HG03095 (cell line): ENCODE results near the gene CCDC148.

Experiments
- ATAC-seq: cut with Tn5 transposase; IDR thresholded peaks from one replicate; pipeline ENCODE4 v1.9.1; 2021; ENCODE audit warnings: moderate library complexity; ENCODE audit not compliant: unreplicated experiment

The CCDC148 gene

GRCh38 chr2:158182676-158183295, 273.8 kb downstream of the CCDC148 start:
- ATAC-seq: no peak

DNA sequence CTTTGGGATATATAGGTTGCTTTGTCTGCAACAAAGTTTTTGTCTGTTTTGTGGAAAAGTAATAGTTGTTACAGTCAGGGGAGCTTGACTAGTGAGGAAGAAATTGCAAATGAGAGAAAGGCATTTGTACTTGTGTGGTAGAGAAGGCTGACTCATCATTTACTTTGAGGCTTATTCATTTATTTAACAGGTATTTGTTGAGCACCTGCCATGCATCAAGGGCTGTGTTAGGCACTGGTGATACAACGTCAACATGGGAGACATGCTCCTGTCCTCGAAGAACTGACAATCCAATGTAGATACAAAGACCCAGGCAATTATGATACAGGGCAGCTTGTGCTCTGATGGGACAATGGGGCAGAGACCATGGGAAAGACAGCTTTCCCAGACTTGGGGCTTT, 275.4 kb downstream of the CCDC148 start:
- no peak for ATAC-seq

DNA sequence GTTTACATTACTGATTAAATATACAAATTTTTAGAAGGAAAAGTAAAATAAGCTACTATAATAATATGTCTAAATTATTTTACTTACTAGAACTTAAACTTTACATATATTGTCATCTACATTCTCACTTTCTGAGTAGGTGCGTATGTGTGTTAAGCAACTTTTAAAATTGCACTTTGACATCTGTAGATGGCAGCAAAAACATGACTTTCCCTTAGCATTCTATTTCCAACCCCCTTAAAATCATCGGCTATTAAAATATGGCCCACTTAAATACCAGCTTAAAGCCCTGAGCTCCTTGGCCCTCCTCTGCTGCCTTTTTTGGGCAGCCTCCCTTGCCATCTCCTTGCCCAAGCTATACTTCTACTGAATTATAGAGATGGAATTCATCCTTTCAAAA, 276.9 kb downstream of the CCDC148 start:
- ATAC-seq: no peak

DNA sequence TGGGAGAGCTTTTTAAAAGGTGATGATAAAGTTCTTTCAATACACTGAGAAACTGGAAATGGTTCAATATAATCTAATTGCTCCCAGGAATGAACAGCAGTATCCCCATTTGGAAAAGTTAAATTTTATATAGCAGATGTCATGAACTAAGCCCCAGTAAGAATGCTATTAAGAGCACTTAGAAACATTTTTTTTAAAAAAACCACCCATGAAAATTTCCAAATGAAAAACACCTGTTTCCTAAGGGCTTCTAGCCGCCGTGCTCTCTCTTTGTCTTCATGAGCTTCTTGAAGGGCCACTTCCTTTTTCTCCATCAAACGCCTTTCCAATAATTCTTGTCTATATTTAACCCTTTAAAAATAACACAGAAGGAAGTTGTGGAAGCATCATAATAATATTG, 277.9 kb downstream of the CCDC148 start:
- no peak for ATAC-seq

DNA sequence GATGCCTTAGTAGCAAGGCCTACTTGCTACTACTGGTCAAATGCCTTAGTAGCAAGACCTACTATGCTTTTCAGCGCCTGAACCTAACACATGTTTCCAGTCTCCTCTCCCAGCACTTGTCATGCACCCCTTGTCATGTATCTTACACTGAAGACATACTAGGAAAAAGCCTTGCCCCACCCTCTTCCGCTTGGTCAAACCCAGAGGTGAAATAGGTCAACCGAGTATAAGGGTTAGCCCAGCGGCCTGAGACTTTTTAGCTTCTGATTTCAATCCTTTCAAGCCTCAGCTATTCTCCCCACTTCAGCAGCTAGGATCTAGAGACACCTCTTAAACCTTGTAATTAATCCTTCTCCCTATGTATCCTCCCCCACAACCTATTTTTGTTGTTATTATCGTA, 281.6 kb downstream of the CCDC148 start:
- no peak for ATAC-seq

- no peak for ATAC-seq
Measured at GRCh38 chr2:158174495-158174894, 282.1 kb downstream of the CCDC148 start.

DNA sequence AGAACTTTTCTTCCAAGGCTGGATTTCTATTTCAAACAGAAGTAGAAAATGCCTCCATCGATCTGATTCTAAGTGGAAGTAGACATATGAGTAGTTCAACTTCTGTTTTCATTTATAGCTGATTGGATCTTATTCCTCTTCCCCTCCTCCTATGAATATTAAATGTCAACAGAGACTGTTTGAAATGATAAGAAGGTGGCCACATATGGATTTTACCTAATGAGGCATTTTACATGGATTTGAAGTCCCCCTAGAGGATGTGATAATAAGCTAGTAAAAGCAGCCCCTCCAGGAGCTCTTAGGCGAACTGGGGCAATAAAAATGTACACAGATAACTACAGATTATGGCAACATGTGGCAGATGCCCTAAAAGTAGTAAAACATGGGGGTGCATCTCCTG, 283.8 kb downstream of the CCDC148 start:
- no peak for ATAC-seq

DNA sequence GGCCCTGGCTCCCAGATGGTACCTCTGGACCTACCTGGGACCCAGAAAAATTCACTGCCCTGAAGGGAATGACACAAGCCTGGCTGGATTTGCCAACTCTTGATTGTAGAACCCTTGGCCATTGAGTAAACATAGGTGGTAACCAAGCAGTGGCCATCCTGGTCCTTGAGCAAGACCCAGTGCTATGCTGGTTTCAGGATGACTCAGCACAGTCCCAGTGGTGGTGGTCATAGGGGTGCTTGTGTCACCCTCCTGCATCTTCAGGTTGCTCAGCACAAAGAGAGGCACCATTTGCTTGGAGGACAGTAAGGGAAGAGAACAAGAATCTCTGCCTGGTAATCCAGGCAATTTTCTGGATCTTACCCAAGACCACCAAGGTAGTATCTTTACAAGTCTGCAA, 302.0 kb downstream of the CCDC148 start:
- no peak for ATAC-seq

- no peak for ATAC-seq
Measured at GRCh38 chr2:158153270-158154015, 303.1 kb downstream of the CCDC148 start.

- ATAC-seq: no peak
Measured at GRCh38 chr2:158144914-158145625, 311.5 kb downstream of the CCDC148 start.

DNA sequence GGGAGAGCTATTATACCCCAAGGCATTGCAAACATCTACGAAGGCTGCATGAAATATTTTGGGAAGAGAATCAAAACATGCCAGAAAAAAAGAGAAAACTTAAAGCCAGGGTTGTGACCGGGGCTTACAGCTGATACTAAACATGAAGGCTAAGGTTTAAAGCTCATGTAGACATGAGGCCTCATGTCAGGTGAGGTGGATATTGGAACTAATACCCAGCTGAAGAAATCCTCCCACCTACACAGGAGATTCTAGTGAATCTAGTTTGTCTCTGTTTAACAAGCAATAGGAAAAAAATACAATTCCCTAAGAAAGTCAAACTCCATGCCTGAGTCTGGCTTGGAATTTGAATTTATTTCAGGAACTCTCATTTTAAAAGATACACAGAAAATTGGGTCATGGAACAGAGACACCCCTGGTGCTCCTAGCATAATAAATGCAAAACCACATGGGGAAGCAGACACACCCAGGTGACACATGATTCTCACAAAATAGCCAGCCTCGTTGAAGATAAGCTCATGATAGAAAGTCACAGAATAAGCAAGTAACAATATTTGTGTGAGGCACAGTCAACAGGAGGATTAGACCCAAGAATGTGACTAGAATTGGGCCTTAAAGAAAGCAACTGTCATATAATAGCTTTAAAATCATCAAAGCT, 312.7 kb downstream of the CCDC148 start:
- ATAC-seq: no peak

DNA sequence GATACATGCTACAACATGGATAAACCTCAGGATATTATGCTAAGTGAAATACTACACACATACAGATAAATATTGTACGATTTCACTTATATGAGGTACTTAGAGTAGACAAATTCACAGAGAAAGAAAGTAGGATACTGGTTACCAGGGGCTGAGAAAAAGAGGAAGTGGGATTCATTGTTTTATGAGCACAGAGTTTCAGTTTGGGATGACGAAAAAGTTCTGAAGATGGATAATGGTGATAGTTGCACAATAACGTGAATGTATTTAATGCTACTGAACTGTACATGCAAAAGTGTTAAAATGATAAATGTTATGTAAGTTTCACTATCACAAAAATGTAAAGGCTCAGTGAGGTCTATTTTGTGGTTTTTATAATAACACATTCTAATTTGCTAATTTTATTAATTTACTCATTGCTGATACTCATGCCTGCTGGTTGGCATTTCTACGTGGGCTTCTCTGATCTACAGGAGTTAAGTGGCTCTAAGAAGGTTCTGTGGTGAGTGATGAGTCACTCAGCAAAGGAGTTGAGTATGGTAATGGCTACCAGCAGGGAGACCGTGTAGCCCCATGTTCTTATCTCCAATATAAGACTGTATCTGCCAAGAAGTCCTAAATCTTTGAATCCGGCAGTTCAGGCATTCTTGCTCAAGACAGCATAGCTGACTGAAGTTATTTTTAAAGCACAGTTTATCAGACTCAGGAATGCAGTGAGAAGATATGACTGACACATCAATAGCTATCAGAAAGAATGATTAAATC, 313.8 kb downstream of the CCDC148 start:
- ATAC-seq: no peak

DNA sequence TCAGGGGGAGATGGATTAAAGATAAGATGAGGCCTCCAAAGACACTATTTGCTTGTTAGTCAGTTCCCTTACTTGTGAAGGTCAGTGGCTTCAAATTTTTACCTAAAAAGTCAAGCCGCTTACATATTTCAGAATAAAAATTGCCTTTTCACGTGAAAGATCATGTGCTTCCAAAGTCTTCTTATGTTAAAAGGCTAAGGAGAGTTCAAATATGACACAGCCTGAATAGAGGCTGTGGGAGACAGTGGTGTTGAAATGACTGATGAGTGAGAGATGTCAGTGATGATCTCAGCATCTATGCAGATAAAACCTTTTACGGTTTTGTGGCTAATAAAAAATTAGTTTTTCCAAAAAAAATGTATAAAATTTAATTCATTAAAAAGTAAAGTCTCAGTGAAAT, 314.4 kb downstream of the CCDC148 start:
- no peak for ATAC-seq

DNA sequence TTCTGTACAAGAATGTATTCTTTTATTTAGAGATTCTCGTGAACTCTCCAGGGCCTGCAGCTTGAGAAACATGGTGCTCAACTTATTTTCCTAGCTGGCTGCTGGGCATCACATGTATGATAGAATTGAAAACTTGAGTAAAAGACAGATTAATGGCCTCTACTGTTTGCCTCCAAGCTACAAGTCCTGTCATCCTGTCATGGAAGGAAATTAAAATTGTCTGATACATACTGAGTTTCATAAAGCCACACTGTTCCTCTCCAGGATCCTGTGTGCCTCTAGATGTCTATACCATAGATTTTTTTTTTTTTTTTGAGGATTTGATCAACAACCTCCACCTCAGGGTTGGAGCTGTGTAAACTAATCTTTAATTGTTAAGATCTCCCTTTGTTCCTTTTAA, 316.4 kb downstream of the CCDC148 start:
- no peak for ATAC-seq

DNA sequence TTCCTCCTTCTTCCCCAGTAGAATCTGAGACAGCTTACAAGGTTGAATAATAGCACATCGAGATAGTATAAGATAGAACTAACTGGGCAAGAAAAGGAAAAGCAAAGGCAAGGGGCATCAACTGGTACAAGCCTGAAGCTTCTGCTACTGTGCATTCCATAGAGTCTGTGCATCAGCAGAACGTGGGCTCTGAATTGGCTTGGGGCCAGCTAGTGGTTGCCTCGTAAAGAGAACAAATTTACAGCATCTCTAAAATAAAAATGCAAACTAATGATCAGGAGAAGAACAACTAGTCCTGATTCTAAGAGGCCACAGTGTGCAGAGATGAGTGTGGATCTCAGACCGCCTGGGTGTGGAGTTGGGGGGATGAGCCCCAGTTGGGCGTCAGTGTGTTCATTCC, 318.3 kb downstream of the CCDC148 start:
- ATAC-seq: no peak

GRCh38 chr2:158135096-158135495, 321.5 kb downstream of the CCDC148 start:
- ATAC-seq: no peak

GRCh38 chr2:158134655-158135054, 321.9 kb downstream of the CCDC148 start:
- no peak for ATAC-seq

GRCh38 chr2:158134055-158134454, 322.5 kb downstream of the CCDC148 start:
- ATAC-seq: no peak

DNA sequence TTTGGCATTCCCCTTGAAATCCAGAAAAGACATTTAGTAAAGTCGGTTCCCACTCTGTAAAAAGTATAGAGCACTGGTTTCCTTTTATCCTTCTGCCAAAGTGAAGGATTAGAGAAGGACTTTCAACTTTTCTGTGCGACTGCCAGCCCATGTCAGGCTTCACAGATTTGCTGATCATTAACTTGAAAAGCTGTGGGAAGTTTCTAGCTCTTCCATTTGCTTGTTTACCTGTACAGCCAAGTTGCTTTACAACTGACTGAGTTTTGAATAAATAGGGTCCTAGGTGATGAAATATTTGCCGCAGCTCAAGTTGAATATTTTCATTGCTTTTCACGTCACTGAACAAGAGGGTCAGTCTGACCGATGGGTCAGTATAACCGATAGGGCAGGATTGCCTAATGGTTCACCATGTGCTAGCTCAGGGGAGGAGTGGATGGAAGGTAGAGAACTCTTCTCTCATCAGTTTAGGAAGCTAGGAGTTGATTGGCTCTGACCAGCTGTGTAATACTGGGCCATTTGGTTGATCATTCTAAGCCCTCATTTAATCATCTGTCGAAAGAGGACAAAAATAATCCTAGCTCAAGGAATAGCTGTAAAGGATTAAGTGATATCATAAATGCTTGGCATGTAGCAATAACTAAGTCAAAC, 324.5 kb downstream of the CCDC148 start:
- ATAC-seq: no peak

GRCh38 chr2:158131483-158131912, 325.1 kb downstream of the CCDC148 start:
- ATAC-seq: no peak
